GM12801 (cell line): ENCODE measurements around the gene CEND1.

Experiments used
- CTCF ChIP-seq: IDR thresholded peaks from one replicate; pipeline ENCODE4 v1.5.1; 2011; ENCODE audit warnings: control low read depth; ENCODE audit not compliant: insufficient read length; ENCODE audit errors: extremely low read depth

The CEND1 gene

GRCh38 chr11:769887-770641, 19.8 kb downstream of the CEND1 start:
- TF ChIP-seq CTCF = no peak

- no peak for TF ChIP-seq CTCF
Measured at GRCh38 chr11:767238-767637, 22.7 kb downstream of the CEND1 start.

GRCh38 chr11:766936-767210, 23.0 kb downstream of the CEND1 start:
- TF ChIP-seq CTCF = no peak

GRCh38 chr11:766106-766935, 23.6 kb downstream of the CEND1 start:
- TF ChIP-seq CTCF = no peak

- no peak for TF ChIP-seq CTCF
Measured at GRCh38 chr11:765802-766091, 24.1 kb downstream of the CEND1 start.

- no peak for TF ChIP-seq CTCF
Measured at GRCh38 chr11:765025-765801, 24.7 kb downstream of the CEND1 start.

- no peak for TF ChIP-seq CTCF
Measured at GRCh38 chr11:764322-765024, 25.4 kb downstream of the CEND1 start.
